Fibroblast of villous mesenchyme (primary cell): Measurements from ENCODE around the gene IRF8. TPM values are rescaled to one million over a fixed set of nuclear protein-coding genes. Genes with fewer than 3 reads are reported as not detected.
"Not testable (repeated sequence)": the region's sequence is repeated elsewhere in the genome, so short reads cannot be mapped to it uniquely, and the experiment has no call there.

ENCODE experiments used
- DNase-seq: peaks from one replicate; pipeline ENCODE4 v3.0.0-alpha.2; 2010; ENCODE audit warnings: low read depth
- H3K4me3 ChIP-seq: 2 replicates; pipeline ENCODE4 v1.5.1; 2011; ENCODE audit warnings: low read depth, mild to moderate bottlenecking, low read length
- total RNA-seq: library from RNA; depleted of rRNA; stranded (reverse); fragments of >200 nt; gene quantifications from 2 replicates; pipeline ENCODE4 v1.2.3, GENCODE V29; 2012
- TF ChIP-seq, protein P1 (sequence below): IDR thresholded peaks from 2 replicates; pipeline ENCODE4 v1.5.1; 2012; ENCODE audit warnings: low read depth, mild to moderate bottlenecking, low read length; ENCODE audit not compliant: insufficient read depth

Gene IRF8
- total RNA-seq, 1 donor = not detected

DNA sequence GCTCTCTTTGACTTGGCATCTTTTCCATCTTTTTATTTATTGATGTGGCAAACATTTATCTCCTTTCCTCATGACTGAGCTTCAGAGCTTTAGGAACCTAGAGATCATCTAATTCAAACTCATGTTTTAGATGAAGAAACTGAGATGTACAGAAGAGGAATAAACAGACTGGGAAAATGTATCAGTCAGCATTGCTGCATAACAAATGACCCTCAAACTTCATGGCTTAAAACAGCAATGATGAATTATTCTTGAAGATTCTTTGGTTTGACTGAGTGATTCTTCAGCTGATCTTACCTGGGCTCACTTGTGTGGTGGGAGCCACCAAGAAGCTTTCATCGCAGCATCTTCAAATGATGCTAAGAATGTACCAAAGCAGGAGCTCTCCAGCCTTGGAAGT, 44.0 kb upstream of the IRF8 start:
- no peak overlapping the region for H3K4me3 ChIP-seq

DNA sequence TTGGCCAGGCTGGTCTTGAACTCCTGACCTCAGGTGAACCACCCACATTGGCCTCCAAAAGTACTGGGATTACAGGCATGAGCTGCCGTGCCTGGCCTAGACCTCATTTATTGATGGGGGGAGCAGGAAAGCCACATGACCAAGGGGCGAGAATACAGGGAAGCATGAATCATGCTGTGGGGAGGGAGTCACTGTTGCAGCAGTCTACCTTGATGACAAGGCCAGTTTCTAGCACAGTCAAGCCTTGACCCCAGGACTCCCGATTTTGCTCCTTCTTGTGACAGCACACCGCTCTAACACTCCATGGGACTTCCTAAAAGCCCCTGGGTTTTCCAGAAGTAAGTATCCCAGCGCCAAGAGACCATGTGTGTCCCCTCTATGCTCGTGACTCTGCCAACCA, 42.9 kb upstream of the IRF8 start:
- TF ChIP-seq, protein P1, sequence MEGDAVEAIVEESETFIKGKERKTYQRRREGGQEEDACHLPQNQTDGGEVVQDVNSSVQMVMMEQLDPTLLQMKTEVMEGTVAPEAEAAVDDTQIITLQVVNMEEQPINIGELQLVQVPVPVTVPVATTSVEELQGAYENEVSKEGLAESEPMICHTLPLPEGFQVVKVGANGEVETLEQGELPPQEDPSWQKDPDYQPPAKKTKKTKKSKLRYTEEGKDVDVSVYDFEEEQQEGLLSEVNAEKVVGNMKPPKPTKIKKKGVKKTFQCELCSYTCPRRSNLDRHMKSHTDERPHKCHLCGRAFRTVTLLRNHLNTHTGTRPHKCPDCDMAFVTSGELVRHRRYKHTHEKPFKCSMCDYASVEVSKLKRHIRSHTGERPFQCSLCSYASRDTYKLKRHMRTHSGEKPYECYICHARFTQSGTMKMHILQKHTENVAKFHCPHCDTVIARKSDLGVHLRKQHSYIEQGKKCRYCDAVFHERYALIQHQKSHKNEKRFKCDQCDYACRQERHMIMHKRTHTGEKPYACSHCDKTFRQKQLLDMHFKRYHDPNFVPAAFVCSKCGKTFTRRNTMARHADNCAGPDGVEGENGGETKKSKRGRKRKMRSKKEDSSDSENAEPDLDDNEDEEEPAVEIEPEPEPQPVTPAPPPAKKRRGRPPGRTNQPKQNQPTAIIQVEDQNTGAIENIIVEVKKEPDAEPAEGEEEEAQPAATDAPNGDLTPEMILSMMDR = no peak
- DNase-seq = no peak

More for the DNA sequence above, 44.0 kb upstream of the IRF8 start:
- DNase-seq = no peak
- TF ChIP-seq, protein P1 = no peak

DNA sequence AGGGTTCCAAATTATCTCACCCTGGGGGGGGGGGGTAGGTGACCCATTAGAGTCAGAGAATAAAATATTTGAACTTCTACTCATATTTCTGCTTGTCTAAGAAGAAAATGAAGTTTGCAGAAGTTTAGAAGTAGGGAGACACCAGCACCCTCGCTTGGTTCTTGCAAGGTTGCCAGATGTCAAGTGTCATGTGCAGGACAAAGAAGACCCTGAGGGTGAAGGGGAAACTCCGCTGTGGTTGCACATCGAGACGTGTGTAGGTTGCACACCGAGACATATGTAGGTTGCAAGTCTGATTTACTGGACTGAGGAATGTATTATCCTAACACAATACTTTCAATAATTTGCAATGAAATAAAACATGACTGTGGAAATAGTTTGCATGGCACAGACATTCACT, 42.4 kb upstream of the IRF8 start:
- TF ChIP-seq, protein P1 = no peak

More for the DNA sequence above, 42.9 kb upstream of the IRF8 start:
- H3K4me3 ChIP-seq = no peak overlapping the region

DNA sequence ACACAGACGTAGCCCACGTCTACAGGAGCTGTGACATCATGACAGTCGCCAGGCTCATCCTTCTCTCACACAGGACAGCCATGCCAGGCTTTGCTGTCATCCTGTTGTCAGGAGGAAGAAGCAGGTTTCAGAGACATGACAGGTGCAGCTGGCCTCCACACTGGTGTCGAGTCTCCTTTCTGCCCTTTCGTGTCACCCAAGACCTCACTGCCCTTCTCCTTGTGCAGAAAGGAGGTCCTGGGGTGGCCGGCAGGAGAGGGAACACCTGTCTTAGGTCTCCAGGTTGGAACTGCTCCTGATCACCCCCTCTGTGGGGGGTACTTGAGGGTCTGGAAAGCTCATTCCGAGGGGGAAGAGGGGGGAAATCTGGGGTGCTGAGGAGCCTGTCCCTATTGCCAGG, 41.6 kb upstream of the IRF8 start:
- TF ChIP-seq, protein P1 = no peak
- no peak overlapping the region for H3K4me3 ChIP-seq
- DNase-seq = no peak

More for the DNA sequence above, 42.4 kb upstream of the IRF8 start:
- no peak for DNase-seq
- no peak overlapping the region for H3K4me3 ChIP-seq

DNA sequence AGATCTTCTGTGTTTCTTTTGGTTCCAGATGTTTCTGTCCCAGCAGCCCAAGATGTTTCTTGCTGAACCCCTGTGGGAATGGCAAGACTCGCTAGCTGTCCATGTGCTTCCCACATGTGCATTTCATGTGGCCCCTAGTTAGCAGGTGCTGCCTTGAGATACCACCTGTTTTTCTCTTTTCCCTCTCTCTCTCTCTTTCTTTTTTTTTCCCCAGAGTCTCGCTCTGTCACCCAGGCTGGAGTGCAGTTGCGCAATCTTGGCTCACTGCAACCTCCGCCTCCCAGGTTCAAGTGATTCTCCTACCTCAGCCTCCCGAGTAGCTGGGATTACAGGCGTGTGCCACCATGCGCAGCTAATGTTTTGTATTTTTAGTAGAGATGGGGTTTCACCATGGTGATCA, 40.4 kb upstream of the IRF8 start:
- DNase-seq = not testable (repeated sequence)

DNA sequence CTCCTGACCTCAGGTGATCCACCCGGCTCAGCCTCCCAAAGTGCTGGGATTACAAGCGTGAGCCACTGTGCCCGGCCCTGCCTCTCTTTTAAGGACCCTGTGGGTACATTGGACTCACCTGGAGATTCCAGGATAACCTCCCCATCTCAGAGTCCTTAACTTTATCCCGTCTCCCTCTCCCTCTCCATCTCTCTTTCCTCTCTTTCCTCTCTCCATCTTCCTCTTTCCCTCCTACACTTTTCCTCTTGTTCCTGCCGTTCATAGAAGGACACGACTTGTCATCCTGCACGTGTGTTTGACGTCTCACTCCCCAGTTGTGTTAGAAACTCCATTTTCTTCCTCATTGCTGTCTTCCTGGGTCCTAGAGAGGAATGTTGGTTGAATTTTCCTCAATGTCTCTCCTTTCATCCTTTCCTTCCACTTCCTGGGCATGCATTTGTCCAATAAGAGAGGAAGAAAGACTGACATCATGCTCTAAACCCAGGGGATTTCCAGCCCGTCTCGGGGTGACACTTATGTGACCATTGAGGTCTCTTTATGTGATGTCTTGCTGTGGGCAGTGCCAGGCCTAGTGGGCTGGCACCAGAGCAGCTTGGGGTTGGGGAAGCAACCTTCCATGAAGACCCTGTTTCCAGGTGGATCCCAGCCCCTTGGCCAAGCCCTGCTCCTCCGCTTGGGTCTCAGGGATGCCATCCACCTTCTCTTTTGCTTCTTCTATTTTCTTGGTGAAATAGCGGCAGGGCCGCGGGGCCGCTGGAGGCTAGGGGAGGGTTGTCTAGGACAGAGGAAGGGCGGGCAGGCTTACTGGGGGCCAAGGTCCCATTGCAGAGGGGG, 39.8 kb upstream of the IRF8 start:
- DNase-seq = no peak
- TF ChIP-seq, protein P1 = no peak
- H3K4me3 ChIP-seq = no peak overlapping the region

More for the DNA sequence above, 40.4 kb upstream of the IRF8 start:
- H3K4me3 ChIP-seq = not testable (repeated sequence)

DNA sequence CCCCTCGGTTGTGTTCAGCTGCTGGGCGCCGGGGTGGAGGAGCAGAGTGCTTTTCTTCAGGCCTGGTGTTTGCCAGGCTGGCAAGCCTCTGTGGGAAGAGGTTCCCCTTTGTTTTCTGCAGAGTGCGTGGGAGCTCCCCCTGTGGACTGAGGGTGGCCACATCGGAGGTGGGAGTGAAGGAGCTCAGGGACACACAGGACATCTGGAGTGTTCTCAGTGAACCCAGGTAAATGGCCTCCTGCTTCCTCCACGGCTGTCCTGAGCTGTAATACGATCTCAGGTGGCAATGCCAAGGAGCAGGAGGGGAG, 39.2 kb upstream of the IRF8 start:
- TF ChIP-seq, protein P1 = no peak
- no peak for DNase-seq

More for the DNA sequence above, 39.2 kb upstream of the IRF8 start:
- no peak overlapping the region for H3K4me3 ChIP-seq
